A673 (cell line): ENCODE data around the gene NOL12. TPM values are rescaled to one million over a fixed set of nuclear protein-coding genes. Genes with fewer than 3 reads are reported as not detected.

Experiments
- BruUV-seq: library from RNA; stranded (reverse); fragments of 400-500 nt; replicated peaks from 2 replicates; lab custom pipeline; 2021; lab: Mats Ljungman, UMichigan
- CTCF ChIA-PET: fragments of 300-600 bp; sonication (Branson Sonifier 250); formaldehyde crosslinking; loops from one replicate; lab custom pipeline; 2022; ENCODE audit warnings: antibody characterized with exemption; lab: Charles Lee
- POLR2A ChIA-PET: fragments of 300-600 bp; sonication (Branson Sonifier 250); formaldehyde crosslinking; loops from one replicate; lab custom pipeline; 2022; ENCODE audit warnings: antibody characterized with exemption; ENCODE audit not compliant: low non-redundant PET; lab: Charles Lee
- DNase-seq: peaks from one replicate; pipeline ENCODE4 v3.0.0-alpha.2; 2015; ENCODE audit warnings: low spot score
- H3K27ac ChIP-seq: fragments of 200-600 bp; sonication (generic); 2 replicates; pipeline ENCODE4 v1.5.1; 2016; ENCODE audit warnings: mixed run types, low read depth, mild to moderate bottlenecking, mixed read lengths, antibody characterized with exemption, low read length; ENCODE audit not compliant: poor library complexity, severe bottlenecking
- H3K27me3 ChIP-seq: fragments of 200-600 bp; sonication (generic); replicated peaks from 2 replicates; pipeline ENCODE4 v1.6.1; 2017; ENCODE audit warnings: mixed run types, low read depth, mild to moderate bottlenecking, mixed read lengths, antibody characterized with exemption, low read length; ENCODE audit not compliant: insufficient read depth, poor library complexity
- H3K36me3 ChIP-seq: fragments of 200-600 bp; sonication (generic); 2 replicates; pipeline ENCODE4 v1.6.1; 2016; ENCODE audit warnings: mixed run types, mild to moderate bottlenecking, mixed read lengths, antibody characterized with exemption, low read length; ENCODE audit not compliant: insufficient read depth, poor library complexity, severe bottlenecking
- H3K4me1 ChIP-seq: fragments of 200-600 bp; sonication (generic); 2 replicates; pipeline ENCODE4 v1.6.1; 2017; ENCODE audit warnings: mixed run types, mild to moderate bottlenecking, mixed read lengths, antibody characterized with exemption, low read length; ENCODE audit not compliant: insufficient read depth, poor library complexity, severe bottlenecking
- H3K4me3 ChIP-seq: fragments of 200-600 bp; sonication (generic); 2 replicates; pipeline ENCODE4 v1.5.1; 2016; ENCODE audit warnings: low read depth, mixed run types, mild to moderate bottlenecking, mixed read lengths, low read length; ENCODE audit not compliant: poor library complexity, severe bottlenecking
- H3K9me3 ChIP-seq: fragments of 200-600 bp; sonication (generic); 2 replicates; pipeline ENCODE4 v1.6.1; 2016; ENCODE audit warnings: mixed run types, low read depth, mild to moderate bottlenecking, mixed read lengths, antibody characterized with exemption, low read length; ENCODE audit not compliant: poor library complexity, severe bottlenecking
- CTCF ChIP-seq: fragments of 300-800, 200-600 bp; sonication (generic); conservative IDR thresholded peaks from 2 replicates; pipeline ENCODE4 v1.5.1; 2017; ENCODE audit warnings: low read depth, mild to moderate bottlenecking, antibody characterized with exemption, low read length, moderate library complexity, mixed read lengths
- EZH2 ChIP-seq: fragments of 200-600 bp; sonication (generic); IDR thresholded peaks from 2 replicates; pipeline ENCODE4 v1.6.1; 2017; ENCODE audit warnings: borderline replicate concordance, low read depth, mild to moderate bottlenecking, mixed read lengths, antibody characterized with exemption, low read length; ENCODE audit not compliant: poor library complexity, severe bottlenecking
- intact Hi-C: fragments of 100-400 bp; cut with micrococcal nuclease; formaldehyde crosslinking; loops from one replicate; pipeline ENCODE4 v1.10.0; 2022; ENCODE audit not compliant: unreplicated experiment
- total RNA-seq: library from RNA; stranded (reverse); gene quantifications from 2 replicates; pipeline ENCODE4 v1.2.3, GENCODE V29; 2021

NOL12 gene
- total RNA-seq, 1 experiment from 2014 or later: 51.9 TPM

- POLR2A ChIA-PET: interaction anchor here (0.6 to 0.9 kb wide), 3 partner anchors 22 to 355 kb away, joined by 3 read pairs; no protein-coding TSS in a partner anchor
- intact Hi-C loops: no loop called here
- CTCF ChIA-PET: interaction anchor here (0.9 to 2.3 kb wide), 4 partner anchors 15 to 52 kb away, joined by 3 to 39 read pairs (median 4); no protein-coding TSS in a partner anchor
- Histone ChIP-seq H3K4me3 (peak within 1 kb of the TSS; percentile 85), H3K9me3 (no peaks in the 10 kb centered on the region), H3K27me3 (no peaks in the 10 kb centered on the region), H3K4me1 (peaks cover 21% of the 10 kb centered on the region), H3K36me3 (no peaks in the 10 kb centered on the region), H3K27ac (peak within 1 kb of the TSS; percentile 51)
- DNase-seq: peak; percentile 100
- no peak for TF ChIP-seq CTCF
- TF ChIP-seq EZH2: no peak
- no TSS peak for BruUV-seq
Observed at GRCh38 chr22:37658133-37659065, 27.7 kb upstream of the NOL12 start, which contains the start of gene PDXP. Gene PDXP (plus strand): TSS chr22:37658723. CDS start chr22:37658783, 60 bp downstream.

- H3K27me3 ChIP-seq: no peaks in the 10 kb centered on the region
- POLR2A ChIA-PET: no interaction called here
Observed at GRCh38 chr22:37659066-37659896, 26.9 kb upstream of the NOL12 start.

More at GRCh38 chr22:37659066-37659896, 26.9 kb upstream of the NOL12 start:
- intact Hi-C loops: no loop called here
- TF ChIP-seq EZH2 (no peak), CTCF (no peak)
- peaks cover 21% of the 10 kb centered on the region for H3K4me1 ChIP-seq
- H3K36me3 ChIP-seq: no peaks in the 10 kb centered on the region
- no peak for DNase-seq
- CTCF ChIA-PET: interaction anchor here (0.9 to 2.3 kb wide), 2 partner anchors 16 to 23 kb away, joined by 3 to 39 read pairs; no protein-coding TSS in a partner anchor
- H3K4me3 ChIP-seq: peak overlapping the region; percentile 85
- no peaks in the 10 kb centered on the region for H3K9me3 ChIP-seq
- TSS peak; percentile 45 for BruUV-seq
- peak overlapping the region; percentile 51 for H3K27ac ChIP-seq
